ENCODE measurements around the gene CCHCR1. TPM values are rescaled to one million over a fixed set of nuclear protein-coding genes. Genes with fewer than 3 reads are reported as not detected.

CCHCR1 gene
- total and polyA plus RNA-seq, 2 donors from 2014 or later: 24.1 to 26.2 TPM

- DNase-seq: no peak
- H3K27ac ChIP-seq (ENCODE audit: low read depth in 2 of 2, low read length in 2 of 2): no peak overlapping the region
- no peak for TF ChIP-seq CTCF (IDR thresholded peaks at IDR 0.05; ENCODE audit: borderline replicate concordance, extremely low read depth, insufficient read depth)
- no peaks in the 10 kb centered on the region for H3K27me3 ChIP-seq (ENCODE audit: control insufficient read depth, insufficient read depth, low read length)
- peaks cover 0 to 23% (median 5%) of the 10 kb centered on the region in 3 donors for H3K4me1 ChIP-seq (ENCODE audit: control insufficient read depth in 2 of 3, insufficient read depth in 2 of 3, low read depth in 1 of 3, low read length in 3 of 3)
- no peak overlapping the region for H3K9ac ChIP-seq (ENCODE audit: low read length in 3 of 3)
- no peaks in the 10 kb centered on the region for H3K9me3 ChIP-seq (ENCODE audit: control insufficient read depth in 2 of 3, insufficient read depth in 1 of 3, low read length in 3 of 3)
- H3K36me3 ChIP-seq (ENCODE audit: control insufficient read depth in 2 of 3, insufficient read depth in 3 of 3, low read length in 3 of 3): peaks cover 0 to 2% (median 0%) of the 10 kb centered on the region in 3 donors
- no peak for FAIRE-seq
- H3K4me3 ChIP-seq (ENCODE audit: low read length in 3 of 3): no peak overlapping the region
- intact Hi-C loops (cut with DNase I): no loop called here
Observed at GRCh38 chr6:31173406-31173805, 15.8 kb upstream of the CCHCR1 start.

- peaks cover 0 to 20% (median 5%) of the 10 kb centered on the region in 3 donors for H3K4me1 ChIP-seq (ENCODE audit: control insufficient read depth in 2 of 3, insufficient read depth in 2 of 3, low read depth in 1 of 3, low read length in 3 of 3)
- H3K27me3 ChIP-seq (ENCODE audit: control insufficient read depth, insufficient read depth, low read length): no peaks in the 10 kb centered on the region
- intact Hi-C loops (cut with DNase I): no loop called here
- H3K36me3 ChIP-seq (ENCODE audit: control insufficient read depth in 2 of 3, insufficient read depth in 3 of 3, low read length in 3 of 3): peaks cover 0 to 2% (median 0%) of the 10 kb centered on the region in 3 donors
- no peak for TF ChIP-seq CTCF (IDR thresholded peaks at IDR 0.05; ENCODE audit: borderline replicate concordance, extremely low read depth, insufficient read depth)
- DNase-seq (no peak), FAIRE-seq (no peak)
- H3K9me3 ChIP-seq (ENCODE audit: control insufficient read depth in 2 of 3, insufficient read depth in 1 of 3, low read length in 3 of 3): no peaks in the 10 kb centered on the region
- H3K4me3 ChIP-seq (ENCODE audit: low read length in 3 of 3): no peak overlapping the region
- no peak overlapping the region for H3K9ac ChIP-seq (ENCODE audit: low read length in 3 of 3)
- H3K27ac ChIP-seq (ENCODE audit: low read depth in 2 of 2, low read length in 2 of 2): no peak overlapping the region
Observed at GRCh38 chr6:31172973-31173384, 15.4 kb upstream of the CCHCR1 start.

GRCh38 chr6:31171931-31172905 lies 14.6 kb upstream of the CCHCR1 start:
- no peaks in the 10 kb centered on the region for H3K9me3 ChIP-seq (ENCODE audit: control insufficient read depth in 2 of 3, insufficient read depth in 1 of 3, low read length in 3 of 3)
- H3K27me3 ChIP-seq (ENCODE audit: control insufficient read depth, insufficient read depth, low read length): no peaks in the 10 kb centered on the region
- FAIRE-seq (no peak), DNase-seq (no peak)
- no peak overlapping the region for H3K4me3 ChIP-seq (ENCODE audit: low read length in 3 of 3)
- intact Hi-C loops (cut with DNase I): no loop called here
- no peak overlapping the region for H3K9ac ChIP-seq (ENCODE audit: low read length in 3 of 3)
- no peak for TF ChIP-seq CTCF (IDR thresholded peaks at IDR 0.05; ENCODE audit: borderline replicate concordance, extremely low read depth, insufficient read depth)
- H3K27ac ChIP-seq (ENCODE audit: low read depth in 2 of 2, low read length in 2 of 2): no peak overlapping the region
- no peaks in the 10 kb centered on the region for H3K36me3 ChIP-seq (ENCODE audit: control insufficient read depth in 2 of 3, insufficient read depth in 3 of 3, low read length in 3 of 3)
- peaks cover 0 to 15% (median 5%) of the 10 kb centered on the region in 3 donors for H3K4me1 ChIP-seq (ENCODE audit: control insufficient read depth in 2 of 3, insufficient read depth in 2 of 3, low read depth in 1 of 3, low read length in 3 of 3)

All from kidney (tissue), 14 donors.